RWPE2 (cell line): Measurements from ENCODE around the gene CCDC91.

Experiments
- ATAC-seq: fragments of 200-7000 bp; cut with Tn5 transposase; 3 replicates; pipeline ENCODE4 v1.9.1; 2021; ENCODE audit warnings: low read depth
- DNase-seq: peaks from one replicate; pipeline ENCODE4 v3.0.0-alpha.2; 2020; ENCODE audit warnings: low spot score
- H3K27ac ChIP-seq: fragments of 450-650 bp; 2 replicates; pipeline ENCODE4 v1.5.1; 2017; ENCODE audit warnings: mild to moderate bottlenecking; ENCODE audit not compliant: poor library complexity, severe bottlenecking
- H3K27me3 ChIP-seq: fragments of 250-450 bp; sonication (Bioruptor Pico); 2 replicates; pipeline ENCODE4 v1.5.1; 2021; ENCODE audit warnings: mild to moderate bottlenecking, moderate library complexity; ENCODE audit not compliant: insufficient read depth, poor library complexity, severe bottlenecking
- H3K36me3 ChIP-seq: fragments of 250-450 bp; sonication (Bioruptor Pico); 2 replicates; pipeline ENCODE4 v1.5.1; 2020; ENCODE audit warnings: low read depth, mild to moderate bottlenecking, moderate library complexity
- H3K4me1 ChIP-seq: fragments of 250-450 bp; sonication (Bioruptor Pico); 2 replicates; pipeline ENCODE4 v1.5.1; 2021; ENCODE audit warnings: mild to moderate bottlenecking, moderate library complexity; ENCODE audit not compliant: insufficient read depth, poor library complexity, severe bottlenecking
- H3K4me3 ChIP-seq: fragments of 250-450 bp; sonication (Bioruptor Pico); 2 replicates; pipeline ENCODE4 v1.5.1; 2021; ENCODE audit warnings: mild to moderate bottlenecking, moderate library complexity; ENCODE audit not compliant: severe bottlenecking
- H3K9me3 ChIP-seq: fragments of 250-450 bp; sonication (Bioruptor Pico); 2 replicates; pipeline ENCODE4 v1.5.1; 2021; ENCODE audit warnings: mild to moderate bottlenecking, moderate library complexity; ENCODE audit not compliant: severe bottlenecking
- CTCF ChIP-seq: fragments of 450-650 bp; IDR thresholded peaks from one replicate; pipeline ENCODE4 v1.5.1; 2017; ENCODE audit warnings: mild to moderate bottlenecking, moderate library complexity; ENCODE audit not compliant: poor library complexity, severe bottlenecking

The CCDC91 gene

GRCh38 chr12:28226705-28227104 is 36.4 kb downstream of the CCDC91 start:
- no peak for ATAC-seq
- Histone ChIP-seq H3K27me3 (no peaks in the 10 kb centered on the region), H3K36me3 (no peaks in the 10 kb centered on the region), H3K9me3 (no peaks in the 10 kb centered on the region), H3K27ac (no peak overlapping the region), H3K4me3 (no peak overlapping the region), H3K4me1 (no peaks in the 10 kb centered on the region)
- no peak for TF ChIP-seq CTCF
- DNase-seq, result no peak

DNA sequence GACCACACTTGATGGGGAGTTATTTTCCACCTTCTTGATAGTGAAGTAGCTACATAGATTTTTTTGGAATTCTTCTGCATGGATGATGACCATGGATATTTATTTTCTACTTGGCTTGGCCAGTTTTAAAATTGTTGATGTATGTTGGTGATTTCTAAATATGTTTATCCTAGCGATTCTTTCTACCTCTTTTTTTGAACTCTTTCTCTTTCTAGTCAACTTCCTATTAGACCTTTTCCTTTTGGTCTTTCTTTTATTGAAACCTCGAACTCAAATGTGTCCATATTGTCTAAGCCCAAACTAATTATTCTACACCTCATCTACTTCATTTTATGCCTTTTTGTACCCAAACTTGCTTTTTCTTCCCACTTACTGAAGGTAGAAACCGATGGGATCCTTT is 37.0 kb downstream of the CCDC91 start:
- Histone ChIP-seq H3K27ac (no peak overlapping the region), H3K4me1 (no peaks in the 10 kb centered on the region), H3K36me3 (no peaks in the 10 kb centered on the region), H3K9me3 (no peaks in the 10 kb centered on the region), H3K27me3 (no peaks in the 10 kb centered on the region), H3K4me3 (no peak overlapping the region)
- no peak for DNase-seq
- no peak for TF ChIP-seq CTCF
- no peak for ATAC-seq

- no peak for TF ChIP-seq CTCF
- no peak for DNase-seq
- Histone ChIP-seq H3K4me1 (no peaks in the 10 kb centered on the region), H3K27me3 (no peaks in the 10 kb centered on the region), H3K4me3 (no peak overlapping the region), H3K9me3 (no peaks in the 10 kb centered on the region), H3K27ac (no peak overlapping the region), H3K36me3 (no peaks in the 10 kb centered on the region)
- ATAC-seq, result no peak
These were observed 41.0 kb downstream of the CCDC91 start for GRCh38 chr12:28231248-28231647.

DNA sequence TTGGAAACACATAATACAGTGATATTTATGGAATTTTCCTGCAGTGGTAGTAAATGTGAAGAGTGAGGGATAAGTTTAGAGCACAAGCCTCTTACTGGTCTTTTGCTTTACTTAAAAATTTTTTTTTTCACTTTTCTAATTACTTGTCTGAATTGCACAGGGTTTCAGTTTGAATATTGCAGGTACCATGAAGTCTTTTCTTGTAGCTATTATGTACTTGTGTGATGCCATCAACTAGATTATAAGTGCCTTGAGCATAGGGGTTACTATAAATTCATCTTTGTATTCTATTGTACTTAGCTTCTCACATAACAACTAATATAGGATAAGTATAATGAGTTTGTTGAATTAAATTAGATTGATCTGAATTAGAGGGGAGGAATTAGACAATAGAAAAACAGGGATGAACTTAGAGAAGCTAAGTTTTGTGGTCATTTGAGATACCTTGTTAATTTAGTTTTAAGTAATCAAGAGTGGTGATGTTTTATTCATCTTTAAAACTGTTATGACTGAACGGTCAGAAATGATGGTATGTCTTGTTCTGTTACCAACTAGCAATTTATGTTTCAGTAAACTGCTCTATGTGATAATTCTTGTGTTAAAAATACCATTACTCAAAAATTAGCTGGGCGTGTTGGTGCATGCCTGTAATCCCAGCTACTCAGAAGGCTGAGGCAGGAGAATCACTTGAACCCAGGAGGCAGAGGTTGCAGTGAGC is 42.1 kb downstream of the CCDC91 start:
- no peaks in the 10 kb centered on the region for H3K4me1 ChIP-seq
- H3K36me3 ChIP-seq, result no peaks in the 10 kb centered on the region
- H3K4me3 ChIP-seq, result no peak overlapping the region
- no peaks in the 10 kb centered on the region for H3K27me3 ChIP-seq
- H3K9me3 ChIP-seq, result no peaks in the 10 kb centered on the region
- TF ChIP-seq CTCF, result no peak
- no peak overlapping the region for H3K27ac ChIP-seq
- DNase-seq (no peak), ATAC-seq (no peak)

DNA sequence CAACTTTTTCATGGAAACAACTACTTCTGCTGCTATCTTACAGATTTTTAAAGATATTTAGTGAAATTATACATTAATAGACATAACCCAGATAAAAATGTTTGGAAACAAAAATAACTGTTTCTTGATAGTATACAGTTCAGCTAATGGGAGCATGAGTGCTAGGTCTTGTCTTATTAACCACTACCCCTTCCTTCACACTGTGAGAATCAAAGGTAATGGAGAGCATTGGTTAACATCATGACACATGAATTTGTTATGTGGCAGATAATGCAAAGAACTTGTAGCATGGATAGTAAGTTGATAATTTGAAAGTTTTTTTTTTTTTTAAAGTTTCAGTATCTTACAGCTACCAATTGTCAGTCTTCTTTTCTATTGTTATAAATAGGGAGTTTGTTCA is 44.2 kb downstream of the CCDC91 start:
- H3K36me3 ChIP-seq, result no peaks in the 10 kb centered on the region
- TF ChIP-seq CTCF, result no peak
- ATAC-seq, result no peak

More for the DNA sequence above, 44.2 kb downstream of the CCDC91 start:
- DNase-seq, result no peak
- Histone ChIP-seq H3K4me1 (no peaks in the 10 kb centered on the region), H3K27ac (no peak overlapping the region), H3K27me3 (no peaks in the 10 kb centered on the region), H3K4me3 (no peak overlapping the region), H3K9me3 (no peaks in the 10 kb centered on the region)
